Hepatocyte (in vitro differentiated cells): ENCODE measurements around the gene LRRC46. TPM values are rescaled to one million over a fixed set of nuclear protein-coding genes. Genes with fewer than 3 reads are reported as not detected.
A peak's percentile ranks its signal among the peaks of the same experiment; 100 is the strongest.

Experiments used
- DNase-seq: peaks from one replicate; pipeline ENCODE4 v3.0.0-alpha.2; 2016; ENCODE audit warnings: low spot score
- H2AFZ ChIP-seq: fragments of 200-600 bp; sonication (generic); 2 replicates; pipeline ENCODE4 v1.6.0; 2016; ENCODE audit warnings: antibody characterized with exemption, mild to moderate bottlenecking
- H3K27ac ChIP-seq: fragments of 200-600 bp; sonication (generic); 2 replicates; pipeline ENCODE4 v1.5.1; 2016; ENCODE audit warnings: mild to moderate bottlenecking
- H3K27me3 ChIP-seq: fragments of 200-600 bp; sonication (generic); 2 replicates; pipeline ENCODE4 v1.6.1; 2016
- H3K36me3 ChIP-seq: fragments of 200-600 bp; sonication (generic); replicated peaks from 2 replicates; pipeline ENCODE4 v1.5.1; 2016; ENCODE audit warnings: low read depth; ENCODE audit not compliant: insufficient read depth
- H3K4me1 ChIP-seq: fragments of 200-600 bp; sonication (generic); 2 replicates; pipeline ENCODE4 v1.5.1; 2016; ENCODE audit warnings: mild to moderate bottlenecking, moderate library complexity; ENCODE audit not compliant: insufficient read depth
- H3K4me2 ChIP-seq: fragments of 200-600 bp; sonication (generic); 2 replicates; pipeline ENCODE4 v1.6.0; 2016
- H3K4me3 ChIP-seq: fragments of 200-600 bp; sonication (generic); 2 replicates; pipeline ENCODE4 v1.5.1; 2016; ENCODE audit warnings: mild to moderate bottlenecking
- H3K79me2 ChIP-seq: fragments of 200-600 bp; sonication (generic); 2 replicates; pipeline ENCODE4 v1.6.0; 2017; ENCODE audit warnings: mild to moderate bottlenecking
- H3K9me2 ChIP-seq: fragments of 200-600 bp; sonication (generic); replicated peaks from 2 replicates; pipeline ENCODE4 v1.6.0; 2017; ENCODE audit warnings: mild to moderate bottlenecking; ENCODE audit not compliant: insufficient read depth
- H3K9me3 ChIP-seq: fragments of 200-600 bp; sonication (generic); 2 replicates; pipeline ENCODE4 v1.5.1; 2016; ENCODE audit warnings: low read depth, mild to moderate bottlenecking
- H4K20me1 ChIP-seq: fragments of 200-600 bp; sonication (generic); 2 replicates; pipeline ENCODE4 v1.6.0; 2016; ENCODE audit warnings: mild to moderate bottlenecking; ENCODE audit not compliant: insufficient read depth, poor library complexity, severe bottlenecking
- EZH2 ChIP-seq: fragments of 200-600 bp; sonication (generic); IDR thresholded peaks from 2 replicates; pipeline ENCODE4 v1.6.1; 2016; ENCODE audit warnings: antibody characterized with exemption, mild to moderate bottlenecking, borderline replicate concordance
- EZH2phosphoT487 ChIP-seq: fragments of 200-600 bp; sonication (generic); IDR thresholded peaks from one replicate; pipeline ENCODE4 v1.6.1; 2018; ENCODE audit warnings: antibody characterized with exemption, mild to moderate bottlenecking, low read depth, moderate library complexity; ENCODE audit not compliant: unreplicated experiment, severe bottlenecking
- WGBS: methylation state at CpG from one replicate; pipeline ENCODE4 v1.1.6; 2016; ENCODE audit warnings: low lambda C conversion rate; ENCODE audit errors: missing lambda C conversion rate; 5-methylcytosine and 5-hydroxymethylcytosine counted together
- polyA plus RNA-seq: library from polyadenylated mRNA; unstranded; fragments of >200 nt; fragmentation: Nextera tagmentation; extraction: Ambion mirVana; gene quantifications from 2 replicates; pipeline ENCODE4 v1.2.1, GENCODE V29; 2016
- total RNA-seq: library from RNA; depleted of rRNA; stranded (reverse); fragments of >200 nt; gene quantifications from 2 replicates; pipeline ENCODE4 v1.2.3, GENCODE V29; 2014
- TF ChIP-seq, protein P1 (sequence below): fragments of 200-600 bp; sonication (generic); IDR thresholded peaks from 2 replicates; pipeline ENCODE4 v1.5.1; 2016; ENCODE audit warnings: antibody characterized with exemption, mild to moderate bottlenecking; ENCODE audit not compliant: poor library complexity

Gene LRRC46
- total and polyA plus RNA-seq, 2 experiments from 2014 or later, result 0.83 TPM; not detected in 1

DNA sequence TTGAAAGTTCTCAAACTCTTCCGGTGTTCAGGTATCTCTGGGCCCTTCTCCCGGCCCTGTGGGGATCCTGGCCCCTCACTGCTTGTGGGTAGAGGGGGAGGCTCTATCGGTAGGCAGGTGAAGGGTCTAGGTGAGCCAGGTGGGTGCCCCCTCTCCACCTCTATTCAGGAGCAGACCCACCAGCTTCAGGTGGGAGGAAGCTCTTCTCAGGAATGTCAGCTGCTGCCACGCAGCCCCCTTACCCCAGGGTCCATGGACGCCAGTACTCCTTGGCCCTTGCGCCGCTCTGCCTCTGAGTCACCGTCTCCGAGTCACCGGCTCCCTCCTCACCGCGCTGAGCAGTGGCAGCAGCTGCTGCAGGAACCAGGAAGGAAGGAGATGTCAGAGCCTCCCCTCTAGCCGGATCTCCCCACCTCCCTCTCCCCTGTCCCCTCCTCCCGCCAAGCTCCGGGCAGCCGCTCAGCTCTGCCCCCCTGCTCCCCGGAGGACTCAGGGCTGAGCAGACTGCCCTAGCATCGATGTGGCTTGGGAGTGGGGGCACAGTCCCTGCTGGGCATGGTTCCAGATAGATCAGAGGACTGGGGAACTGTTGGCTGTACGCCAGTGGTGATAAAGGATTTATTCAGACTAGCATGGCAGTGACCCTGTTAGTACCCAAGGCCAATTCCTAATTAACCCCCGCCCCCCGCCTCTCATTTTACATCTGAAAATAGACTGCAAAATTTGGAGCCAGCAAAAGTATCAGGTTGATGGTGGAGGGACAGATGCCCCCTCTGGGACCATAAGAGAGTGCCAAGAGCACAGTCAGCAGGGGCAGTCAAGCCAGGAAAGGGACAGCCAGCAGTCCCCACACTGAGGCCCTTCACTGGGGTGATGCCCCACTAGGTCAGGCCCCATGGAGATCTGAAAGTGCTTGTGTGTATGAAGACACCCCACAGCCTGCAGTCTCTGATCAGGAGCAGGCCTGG is 9.8 kb upstream of the LRRC46 start, which contains the start of gene OSBPL7:
Gene OSBPL7 (minus strand): TSS at position 371 of the 968 bp plus-strand sequence. CDS start 1,516 bp downstream, outside the sequence.
- Histone ChIP-seq H3K36me3 (no peaks in the 10 kb centered on the region), H3K27ac (peak within 1 kb of the TSS; percentile 84)

DNA sequence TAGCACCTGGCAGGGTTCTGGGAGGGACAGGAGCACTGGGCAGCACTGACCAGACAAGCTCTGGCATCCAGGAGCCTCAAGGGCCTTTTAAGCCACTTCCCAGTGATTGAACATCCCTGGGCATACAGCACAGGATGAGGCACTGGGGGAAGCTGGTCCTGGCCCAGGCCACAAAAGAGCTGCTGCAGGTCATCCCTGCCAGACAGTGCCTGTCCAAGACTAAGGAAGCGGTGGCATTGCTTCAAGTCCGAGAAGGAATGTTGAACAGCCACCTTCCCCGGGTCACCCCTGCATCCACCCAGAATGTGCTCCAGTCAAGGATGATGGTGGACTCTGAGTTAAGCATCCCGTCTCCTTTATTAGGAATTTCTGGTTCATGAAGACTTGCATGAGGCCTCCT is 8.7 kb upstream of the LRRC46 start:
- WGBS, result 84% methylated on average over 4 of the region's 4 CpGs
- no peak overlapping the region for H2AFZ ChIP-seq
- no peak overlapping the region for H3K4me3 ChIP-seq
- peaks cover 5% of the 10 kb centered on the region for H3K79me2 ChIP-seq
- no peak overlapping the region for H3K4me2 ChIP-seq
- no peaks in the 10 kb centered on the region for H3K36me3 ChIP-seq
- no peak overlapping the region for H3K27ac ChIP-seq
- DNase-seq, result no peak
- no peaks in the 10 kb centered on the region for H3K27me3 ChIP-seq
- H3K4me1 ChIP-seq, result peaks cover 9% of the 10 kb centered on the region
- H3K9me2 ChIP-seq, result no peaks in the 10 kb centered on the region
- TF ChIP-seq EZH2, result no peak
- no peak for TF ChIP-seq EZH2phosphoT487
- TF ChIP-seq, protein P1, sequence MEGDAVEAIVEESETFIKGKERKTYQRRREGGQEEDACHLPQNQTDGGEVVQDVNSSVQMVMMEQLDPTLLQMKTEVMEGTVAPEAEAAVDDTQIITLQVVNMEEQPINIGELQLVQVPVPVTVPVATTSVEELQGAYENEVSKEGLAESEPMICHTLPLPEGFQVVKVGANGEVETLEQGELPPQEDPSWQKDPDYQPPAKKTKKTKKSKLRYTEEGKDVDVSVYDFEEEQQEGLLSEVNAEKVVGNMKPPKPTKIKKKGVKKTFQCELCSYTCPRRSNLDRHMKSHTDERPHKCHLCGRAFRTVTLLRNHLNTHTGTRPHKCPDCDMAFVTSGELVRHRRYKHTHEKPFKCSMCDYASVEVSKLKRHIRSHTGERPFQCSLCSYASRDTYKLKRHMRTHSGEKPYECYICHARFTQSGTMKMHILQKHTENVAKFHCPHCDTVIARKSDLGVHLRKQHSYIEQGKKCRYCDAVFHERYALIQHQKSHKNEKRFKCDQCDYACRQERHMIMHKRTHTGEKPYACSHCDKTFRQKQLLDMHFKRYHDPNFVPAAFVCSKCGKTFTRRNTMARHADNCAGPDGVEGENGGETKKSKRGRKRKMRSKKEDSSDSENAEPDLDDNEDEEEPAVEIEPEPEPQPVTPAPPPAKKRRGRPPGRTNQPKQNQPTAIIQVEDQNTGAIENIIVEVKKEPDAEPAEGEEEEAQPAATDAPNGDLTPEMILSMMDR, result no peak
- no peaks in the 10 kb centered on the region for H3K9me3 ChIP-seq
- H4K20me1 ChIP-seq, result no peaks in the 10 kb centered on the region

More for the DNA sequence above, 9.8 kb upstream of the LRRC46 start, which contains the start of gene OSBPL7:
- H3K79me2 ChIP-seq, result peaks cover 5% of the 10 kb centered on the region
- TF ChIP-seq EZH2phosphoT487, result no peak
- TF ChIP-seq, protein P1, result peak; percentile 57
- no peak for TF ChIP-seq EZH2
- no peaks in the 10 kb centered on the region for H3K9me3 ChIP-seq
- H3K9me2 ChIP-seq, result no peaks in the 10 kb centered on the region
- no peaks in the 10 kb centered on the region for H4K20me1 ChIP-seq
- no peaks in the 10 kb centered on the region for H3K27me3 ChIP-seq
- H3K4me2 ChIP-seq, result peak within 1 kb of the TSS; percentile 95
- peak within 1 kb of the TSS; percentile 73 for H2AFZ ChIP-seq
- DNase-seq, result peak; percentile 91
- WGBS, result 9% methylated on average over 21 of the region's 21 CpGs
- H3K4me1 ChIP-seq, result peaks cover 9% of the 10 kb centered on the region
- H3K4me3 ChIP-seq, result peak within 1 kb of the TSS; percentile 82

- WGBS, result 96% methylated on average over 4 of the region's 4 CpGs
- H3K36me3 ChIP-seq, result no peaks in the 10 kb centered on the region
- H3K27ac ChIP-seq, result no peak overlapping the region
- no peak for TF ChIP-seq EZH2
- TF ChIP-seq EZH2phosphoT487, result no peak
- TF ChIP-seq, protein P1, result no peak
- H3K27me3 ChIP-seq, result no peaks in the 10 kb centered on the region
- H3K9me2 ChIP-seq, result no peaks in the 10 kb centered on the region
- peaks cover 9% of the 10 kb centered on the region for H3K4me1 ChIP-seq
- H3K4me3 ChIP-seq, result no peak overlapping the region
- DNase-seq, result no peak
- H4K20me1 ChIP-seq, result no peaks in the 10 kb centered on the region
- H3K4me2 ChIP-seq, result no peak overlapping the region
- no peaks in the 10 kb centered on the region for H3K9me3 ChIP-seq
- H3K79me2 ChIP-seq, result peaks cover 8% of the 10 kb centered on the region
- H2AFZ ChIP-seq, result no peak overlapping the region
Observed at GRCh38 chr17:47823519-47823918, 8.0 kb upstream of the LRRC46 start.
